Astrocyte (in vitro differentiated cells and primary cell): ENCODE measurements around the gene PAK6.

Experiments used
- EZH2 ChIP-seq: IDR thresholded peaks from 2 replicates; pipeline ENCODE4 v1.6.1; 2012; ENCODE audit warnings: mild to moderate bottlenecking, low read length, inconsistent platforms; ENCODE audit not compliant: insufficient read depth
- TF ChIP-seq, protein P1 (sequence below): IDR thresholded peaks from 2 replicates; pipeline ENCODE4 v1.5.1; 2011; ENCODE audit warnings: low read depth, mild to moderate bottlenecking, inconsistent platforms, low read length, moderate library complexity; ENCODE audit not compliant: insufficient read depth

DNA sequence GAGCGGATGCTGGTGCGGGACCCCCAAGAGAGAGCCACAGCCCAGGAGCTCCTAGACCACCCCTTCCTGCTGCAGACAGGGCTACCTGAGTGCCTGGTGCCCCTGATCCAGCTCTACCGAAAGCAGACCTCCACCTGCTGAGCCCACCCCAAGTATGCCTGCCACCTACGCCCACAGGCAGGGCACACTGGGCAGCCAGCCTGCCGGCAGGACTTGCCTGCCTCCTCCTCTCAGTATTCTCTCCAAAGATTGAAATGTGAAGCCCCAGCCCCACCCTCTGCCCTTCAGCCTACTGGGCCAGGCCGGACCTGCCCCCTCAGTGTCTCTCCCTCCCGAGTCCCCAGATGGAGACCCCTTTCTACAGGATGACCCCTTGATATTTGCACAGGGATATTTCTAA is 37.1 kb downstream of the PAK6 start:
- TF ChIP-seq, protein P1, sequence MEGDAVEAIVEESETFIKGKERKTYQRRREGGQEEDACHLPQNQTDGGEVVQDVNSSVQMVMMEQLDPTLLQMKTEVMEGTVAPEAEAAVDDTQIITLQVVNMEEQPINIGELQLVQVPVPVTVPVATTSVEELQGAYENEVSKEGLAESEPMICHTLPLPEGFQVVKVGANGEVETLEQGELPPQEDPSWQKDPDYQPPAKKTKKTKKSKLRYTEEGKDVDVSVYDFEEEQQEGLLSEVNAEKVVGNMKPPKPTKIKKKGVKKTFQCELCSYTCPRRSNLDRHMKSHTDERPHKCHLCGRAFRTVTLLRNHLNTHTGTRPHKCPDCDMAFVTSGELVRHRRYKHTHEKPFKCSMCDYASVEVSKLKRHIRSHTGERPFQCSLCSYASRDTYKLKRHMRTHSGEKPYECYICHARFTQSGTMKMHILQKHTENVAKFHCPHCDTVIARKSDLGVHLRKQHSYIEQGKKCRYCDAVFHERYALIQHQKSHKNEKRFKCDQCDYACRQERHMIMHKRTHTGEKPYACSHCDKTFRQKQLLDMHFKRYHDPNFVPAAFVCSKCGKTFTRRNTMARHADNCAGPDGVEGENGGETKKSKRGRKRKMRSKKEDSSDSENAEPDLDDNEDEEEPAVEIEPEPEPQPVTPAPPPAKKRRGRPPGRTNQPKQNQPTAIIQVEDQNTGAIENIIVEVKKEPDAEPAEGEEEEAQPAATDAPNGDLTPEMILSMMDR: no peak
- no peak for TF ChIP-seq EZH2
